GM12874 (cell line): ENCODE data around the gene DNAJC7.

Experiments used
- TF ChIP-seq, protein P1 (sequence below): IDR thresholded peaks from 2 replicates; pipeline ENCODE4 v1.5.1; 2011; ENCODE audit warnings: low read depth, mild to moderate bottlenecking, control low read depth, low read length, moderate library complexity; ENCODE audit not compliant: insufficient read depth

Gene DNAJC7

DNA sequence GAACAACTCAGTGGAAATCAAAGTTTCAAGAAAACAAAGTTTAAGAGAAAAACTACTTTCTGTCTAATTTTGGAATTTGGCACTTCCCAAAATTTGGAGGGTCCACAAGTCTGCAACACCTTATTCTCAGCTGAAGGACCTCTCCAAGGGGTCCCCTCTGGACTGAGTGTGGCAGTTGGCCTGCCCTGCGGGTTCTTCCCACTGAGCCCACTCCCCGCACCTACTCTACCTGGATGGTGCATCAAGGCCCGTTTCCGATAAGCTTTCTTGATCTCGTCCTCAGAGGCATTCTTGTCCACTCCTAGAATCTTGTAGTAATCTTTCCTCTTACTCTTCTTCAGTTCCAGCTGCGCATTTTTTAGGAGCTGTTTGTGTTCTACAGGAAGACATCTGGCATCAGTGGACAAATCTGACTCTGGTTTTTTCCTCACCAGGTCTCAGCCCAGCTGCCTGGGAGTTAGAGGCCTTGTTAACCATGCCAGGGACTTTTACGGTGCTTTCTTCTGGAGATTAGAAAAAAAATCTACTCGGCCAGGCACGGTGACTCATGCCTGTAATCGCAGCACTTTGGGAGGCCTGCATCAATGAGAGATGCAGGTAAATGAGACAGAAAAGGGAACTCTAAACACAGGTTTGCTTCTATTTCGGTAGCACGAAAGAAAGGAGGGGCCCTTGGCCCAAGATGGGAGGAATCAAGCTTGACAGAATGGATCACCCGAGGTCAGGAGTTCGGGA, 35.0 kb downstream of the DNAJC7 start:
- TF ChIP-seq, protein P1, sequence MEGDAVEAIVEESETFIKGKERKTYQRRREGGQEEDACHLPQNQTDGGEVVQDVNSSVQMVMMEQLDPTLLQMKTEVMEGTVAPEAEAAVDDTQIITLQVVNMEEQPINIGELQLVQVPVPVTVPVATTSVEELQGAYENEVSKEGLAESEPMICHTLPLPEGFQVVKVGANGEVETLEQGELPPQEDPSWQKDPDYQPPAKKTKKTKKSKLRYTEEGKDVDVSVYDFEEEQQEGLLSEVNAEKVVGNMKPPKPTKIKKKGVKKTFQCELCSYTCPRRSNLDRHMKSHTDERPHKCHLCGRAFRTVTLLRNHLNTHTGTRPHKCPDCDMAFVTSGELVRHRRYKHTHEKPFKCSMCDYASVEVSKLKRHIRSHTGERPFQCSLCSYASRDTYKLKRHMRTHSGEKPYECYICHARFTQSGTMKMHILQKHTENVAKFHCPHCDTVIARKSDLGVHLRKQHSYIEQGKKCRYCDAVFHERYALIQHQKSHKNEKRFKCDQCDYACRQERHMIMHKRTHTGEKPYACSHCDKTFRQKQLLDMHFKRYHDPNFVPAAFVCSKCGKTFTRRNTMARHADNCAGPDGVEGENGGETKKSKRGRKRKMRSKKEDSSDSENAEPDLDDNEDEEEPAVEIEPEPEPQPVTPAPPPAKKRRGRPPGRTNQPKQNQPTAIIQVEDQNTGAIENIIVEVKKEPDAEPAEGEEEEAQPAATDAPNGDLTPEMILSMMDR = no peak

DNA sequence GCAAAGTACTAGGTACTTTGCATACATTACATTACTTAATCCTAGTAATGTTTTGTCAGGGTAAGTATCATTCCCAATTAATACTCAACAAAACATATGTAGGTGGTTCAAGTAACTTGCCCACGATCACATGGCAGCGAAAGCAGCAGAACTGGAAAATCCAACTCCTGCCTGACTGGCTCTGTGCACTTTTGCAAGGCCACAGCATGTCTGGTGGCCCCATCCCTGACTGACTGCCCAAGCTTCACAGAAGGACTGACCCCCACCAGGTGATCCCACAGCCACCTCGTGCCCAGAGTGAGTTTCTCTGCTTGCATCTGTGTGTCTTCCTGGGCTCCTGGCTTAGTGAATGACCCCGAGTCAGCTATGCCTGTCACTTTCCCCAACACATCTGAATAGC, 39.2 kb downstream of the DNAJC7 start:
- TF ChIP-seq, protein P1 = no peak

DNA sequence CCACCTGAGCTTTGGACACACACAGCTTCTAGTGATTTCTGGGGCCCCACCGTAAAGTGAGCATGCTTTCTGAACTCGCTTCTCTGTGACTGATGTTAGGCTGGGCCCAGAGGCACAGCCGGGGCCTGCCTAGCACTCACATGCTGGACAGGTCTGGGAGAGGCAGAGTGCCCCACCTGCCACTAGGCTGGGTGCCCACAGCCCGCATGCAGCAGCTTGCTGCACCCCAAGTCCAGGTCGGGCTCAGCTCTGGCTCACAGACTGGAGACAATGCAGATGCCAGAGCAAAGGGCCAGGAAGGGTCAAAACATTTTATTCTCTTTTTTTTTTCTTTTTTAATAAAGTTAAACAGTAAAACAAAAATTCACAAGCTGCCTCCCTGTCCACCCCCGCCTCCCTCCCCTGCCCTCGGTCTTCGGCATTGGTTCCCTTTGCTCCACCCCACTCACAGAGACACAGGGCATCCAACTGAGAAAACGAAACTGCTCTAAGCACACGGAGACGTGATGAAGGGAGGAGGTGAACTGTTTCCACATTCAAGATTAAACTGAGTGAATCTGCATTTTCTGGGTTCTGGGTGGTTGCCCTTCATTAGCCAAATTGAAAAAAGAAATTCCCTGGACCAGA, 41.0 kb downstream of the DNAJC7 start:
- TF ChIP-seq, protein P1 = no peak

DNA sequence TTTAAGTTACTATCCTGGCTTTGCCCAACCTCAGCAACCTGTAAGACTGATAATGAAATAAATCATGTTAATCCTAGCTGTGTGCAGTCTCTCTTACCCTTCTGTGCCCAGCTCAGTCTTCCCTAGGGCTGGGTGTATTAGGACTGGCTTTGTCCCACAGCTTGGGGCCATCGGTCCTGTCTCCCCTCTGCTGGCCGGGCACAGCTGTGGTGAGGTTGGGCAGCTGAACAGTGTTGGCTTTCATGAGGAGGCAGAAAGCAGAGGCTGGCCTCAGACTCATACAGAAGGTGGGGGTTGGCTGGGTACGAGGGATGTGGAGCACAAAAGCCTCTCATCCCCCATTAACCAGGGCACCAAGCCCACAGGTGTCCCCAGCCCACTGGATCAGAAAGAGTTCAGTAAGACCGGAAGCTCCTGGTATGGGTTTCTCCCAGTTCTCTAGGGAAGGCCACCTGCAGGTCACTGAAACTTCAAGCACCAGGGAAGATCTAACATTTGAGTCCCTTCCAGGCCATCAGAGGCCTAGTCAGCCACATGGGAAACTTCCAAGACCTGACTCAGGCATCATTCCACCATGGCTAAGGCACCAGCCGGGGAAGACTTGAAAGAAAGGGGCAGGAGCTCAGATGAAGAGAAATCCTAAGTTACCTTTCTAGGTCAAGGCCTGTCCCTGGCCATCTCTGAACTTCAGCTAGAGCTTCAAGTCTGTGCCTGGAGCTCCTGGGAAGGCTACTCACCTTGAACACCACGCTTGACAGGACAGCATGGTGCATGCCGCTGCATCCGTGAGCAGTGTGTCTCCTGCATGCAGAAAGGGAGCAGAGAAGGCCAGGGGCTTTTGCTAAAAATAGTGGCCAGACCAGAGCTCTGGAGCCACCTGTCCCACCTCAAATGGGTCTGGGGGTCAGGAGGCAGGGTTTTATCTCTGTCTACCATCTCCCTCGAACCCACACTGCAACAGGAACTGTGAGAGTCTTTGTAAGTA, 41.8 kb downstream of the DNAJC7 start:
- TF ChIP-seq, protein P1 = no peak

DNA sequence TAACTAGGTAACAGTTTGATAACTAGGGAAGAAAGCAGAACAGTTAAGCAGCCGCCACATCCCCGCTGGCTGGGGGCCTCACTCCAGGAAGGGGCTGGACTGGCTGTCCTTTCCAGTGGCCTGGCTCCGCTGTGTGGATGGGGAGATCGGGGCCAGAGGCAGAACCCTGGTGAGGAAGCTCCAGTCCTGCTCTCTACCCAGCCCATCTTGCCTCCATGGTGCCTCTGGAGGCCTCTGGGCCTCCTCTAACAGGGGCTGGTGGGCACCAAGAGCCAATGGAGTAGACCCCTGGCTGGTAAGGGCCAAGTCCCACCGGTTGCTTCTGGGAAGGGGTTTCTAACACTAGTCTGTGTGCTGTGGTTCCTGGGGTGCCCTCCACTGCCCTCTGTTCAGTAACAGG, 42.6 kb downstream of the DNAJC7 start:
- TF ChIP-seq, protein P1 = no peak

DNA sequence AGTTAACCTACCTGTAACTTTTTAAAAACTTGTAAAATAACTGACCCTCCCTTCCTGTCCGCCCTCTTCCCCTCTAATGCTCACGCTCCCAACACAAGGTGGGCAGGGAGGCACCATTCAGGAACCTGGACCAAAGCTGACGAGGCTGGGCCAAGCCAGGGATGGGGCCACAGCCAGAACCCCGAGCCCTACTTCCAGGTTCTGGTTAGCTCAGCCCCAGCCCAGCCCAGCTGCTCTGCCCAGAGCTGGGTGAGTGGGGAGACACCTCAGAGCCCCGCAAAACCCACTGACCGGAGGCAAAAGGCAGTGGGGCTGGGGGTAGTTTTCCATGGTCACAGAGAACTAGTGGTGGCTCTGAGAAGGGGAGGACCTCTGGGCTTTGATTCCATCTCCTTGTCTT, 43.2 kb downstream of the DNAJC7 start:
- TF ChIP-seq, protein P1 = no peak

DNA sequence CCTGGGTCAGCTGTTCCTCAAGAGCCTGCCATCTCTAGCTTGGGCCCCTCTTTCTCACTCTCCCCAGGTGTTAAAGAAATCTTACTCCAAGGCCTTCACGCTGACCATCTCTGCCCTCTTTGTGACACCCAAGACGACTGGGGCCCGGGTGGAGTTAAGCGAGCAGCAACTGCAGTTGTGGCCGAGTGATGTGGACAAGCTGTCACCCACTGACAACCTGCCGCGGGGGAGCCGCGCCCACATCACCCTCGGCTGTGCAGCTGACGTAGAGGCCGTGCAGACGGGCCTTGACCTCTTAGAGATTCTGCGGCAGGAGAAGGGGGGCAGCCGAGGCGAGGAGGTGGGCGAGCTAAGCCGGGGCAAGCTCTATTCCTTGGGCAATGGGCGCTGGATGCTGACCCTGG, 43.8 kb downstream of the DNAJC7 start:
- TF ChIP-seq, protein P1 = no peak
